GM08714 (cell line): Measurements from ENCODE around the gene C3orf22.
"Not testable (repeated sequence)": the region's sequence is repeated elsewhere in the genome, so short reads cannot be mapped to it uniquely, and the experiment has no call there.

Experiments used
- H3K4me3 ChIP-seq: fragments of 200-500 bp; sonication (Bioruptor generic); 2 replicates; pipeline ENCODE4 v1.5.1; 2014; ENCODE audit warnings: mild to moderate bottlenecking, low read length, inconsistent platforms
- ZNF274 ChIP-seq: IDR thresholded peaks from 2 replicates; pipeline ENCODE4 v1.6.1; 2012; ENCODE audit warnings: mild to moderate bottlenecking, low read depth, low read length

Gene C3orf22, protein sequence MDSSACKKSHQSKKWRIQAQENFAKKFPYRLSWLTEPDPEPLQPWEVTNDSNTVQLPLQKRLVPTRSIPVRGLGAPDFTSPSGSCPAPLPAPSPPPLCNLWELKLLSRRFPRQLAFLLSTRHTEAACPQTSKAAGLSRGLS

GRCh38 chr3:126558336-126559071, at the start of gene C3orf22:
Gene C3orf22, minus strand, starts transcription at chr3:126558932. Its CDS starts 5,542 bp downstream, at chr3:126553390.
- no peak for TF ChIP-seq ZNF274
- no peak within 1 kb of the TSS for H3K4me3 ChIP-seq

- H3K4me3 ChIP-seq: no peak overlapping the region
- no peak for TF ChIP-seq ZNF274
Observed at GRCh38 chr3:126607214-126607908, 48.6 kb upstream of the C3orf22 start.

GRCh38 chr3:126606001-126606400, 47.3 kb upstream of the C3orf22 start:
- H3K4me3 ChIP-seq: no peak overlapping the region
- no peak for TF ChIP-seq ZNF274

DNA sequence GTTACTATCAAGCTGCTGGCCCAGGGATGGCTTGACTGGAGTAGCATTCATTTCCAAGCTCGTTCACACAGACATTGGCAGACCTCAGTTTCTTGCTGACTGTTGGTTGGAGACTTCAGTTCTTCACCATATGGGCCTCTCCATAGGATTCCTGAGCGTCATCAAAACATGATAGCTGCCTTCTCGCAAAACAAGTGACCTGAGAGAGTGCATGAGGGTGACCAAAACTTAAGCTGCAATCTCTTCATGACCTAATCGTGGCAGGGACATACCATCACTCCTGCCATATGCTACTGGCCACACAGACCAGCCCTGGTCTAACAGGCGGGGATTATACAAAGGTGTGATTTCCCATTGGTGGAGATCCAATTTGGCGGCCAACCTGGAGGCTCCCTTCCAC, 46.0 kb upstream of the C3orf22 start:
- no peak overlapping the region for H3K4me3 ChIP-seq
- TF ChIP-seq ZNF274: no peak

DNA sequence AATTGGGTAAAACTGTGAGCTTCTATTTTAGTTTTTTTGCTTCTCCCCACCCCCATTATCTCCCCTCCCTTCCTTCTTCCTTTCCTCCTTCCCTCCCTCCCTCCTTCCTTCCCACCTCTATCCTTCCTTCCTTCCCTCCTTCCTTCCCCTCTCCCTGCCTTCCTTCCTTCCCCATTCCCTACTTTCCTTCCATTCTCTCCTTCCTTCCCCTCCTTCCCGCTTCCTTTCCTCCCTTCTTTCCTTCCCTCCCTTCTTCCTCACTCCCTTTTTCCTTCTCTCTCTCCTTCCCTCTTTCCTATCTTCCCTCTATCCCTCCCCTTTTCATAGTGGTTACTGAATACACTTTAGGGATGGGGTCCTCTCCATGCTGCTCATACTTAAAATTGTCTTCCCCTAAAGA, 40.4 kb upstream of the C3orf22 start:
- TF ChIP-seq ZNF274: no peak
- H3K4me3 ChIP-seq: no peak overlapping the region

GRCh38 chr3:126595479-126595878, 36.7 kb upstream of the C3orf22 start:
- H3K4me3 ChIP-seq: not testable (repeated sequence)

GRCh38 chr3:126591515-126591914, 32.8 kb upstream of the C3orf22 start:
- H3K4me3 ChIP-seq: not testable (repeated sequence)

DNA sequence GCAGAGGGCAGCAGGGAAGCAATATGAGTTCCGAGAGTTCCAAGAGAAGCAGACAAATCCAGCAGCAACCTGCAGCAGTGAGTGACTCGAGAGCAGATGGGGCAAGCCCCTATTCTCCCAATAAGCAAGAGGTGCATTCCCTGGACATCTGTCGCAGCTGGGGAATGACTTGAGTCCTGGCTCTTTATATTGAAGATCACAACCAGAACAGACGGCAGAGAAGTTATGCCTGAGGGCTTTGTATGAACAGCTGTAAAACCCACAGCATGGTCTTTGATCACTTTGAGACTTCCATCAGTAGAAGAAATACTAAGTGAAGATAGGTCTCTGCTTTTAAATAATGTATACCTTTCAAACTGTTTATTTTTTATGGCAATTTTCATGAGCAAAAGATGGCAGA, 23.6 kb upstream of the C3orf22 start:
- no peak overlapping the region for H3K4me3 ChIP-seq
- no peak for TF ChIP-seq ZNF274

DNA sequence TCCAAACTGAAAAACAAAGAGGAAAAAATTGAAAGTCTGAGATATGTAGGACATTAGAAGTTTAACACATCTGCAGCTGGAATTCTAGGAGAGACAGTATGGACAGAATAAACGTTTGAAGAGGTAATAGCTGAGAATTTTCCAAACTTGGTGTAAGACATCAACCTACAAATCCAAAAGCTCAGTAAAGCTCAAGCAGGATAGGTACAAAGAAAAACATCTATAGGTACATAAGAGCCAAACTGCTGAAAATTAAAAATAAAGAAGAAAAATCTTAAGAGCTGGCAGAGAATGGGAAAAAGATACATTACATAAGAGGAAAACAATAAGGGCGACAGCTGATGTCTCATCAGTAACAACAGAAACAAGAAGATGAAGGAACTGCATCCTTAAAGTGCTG, 22.8 kb upstream of the C3orf22 start:
- no peak overlapping the region for H3K4me3 ChIP-seq
- TF ChIP-seq ZNF274: no peak

DNA sequence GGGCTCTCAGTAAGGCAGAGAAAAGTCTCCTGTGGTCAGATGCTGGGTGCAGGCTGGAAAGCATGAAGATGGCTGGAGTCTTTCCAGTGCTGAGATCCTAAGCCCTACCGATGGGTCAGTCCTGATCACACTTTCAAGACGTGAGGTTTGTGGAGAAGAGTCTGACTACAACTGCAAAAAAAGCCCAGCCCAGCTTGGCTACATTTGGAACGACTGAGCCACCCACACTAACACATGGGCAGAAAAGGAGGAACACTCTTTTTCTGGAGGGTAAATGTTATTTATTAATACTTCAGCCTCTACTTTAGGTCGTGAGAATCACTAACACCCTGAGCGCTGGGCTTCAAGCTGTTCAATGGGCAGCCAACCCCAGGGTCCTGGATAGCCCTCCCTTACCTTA, 22.0 kb upstream of the C3orf22 start:
- no peak overlapping the region for H3K4me3 ChIP-seq
- no peak for TF ChIP-seq ZNF274

GRCh38 chr3:126578702-126579101, 20.0 kb upstream of the C3orf22 start:
- no peak for TF ChIP-seq ZNF274
- H3K4me3 ChIP-seq: no peak overlapping the region

DNA sequence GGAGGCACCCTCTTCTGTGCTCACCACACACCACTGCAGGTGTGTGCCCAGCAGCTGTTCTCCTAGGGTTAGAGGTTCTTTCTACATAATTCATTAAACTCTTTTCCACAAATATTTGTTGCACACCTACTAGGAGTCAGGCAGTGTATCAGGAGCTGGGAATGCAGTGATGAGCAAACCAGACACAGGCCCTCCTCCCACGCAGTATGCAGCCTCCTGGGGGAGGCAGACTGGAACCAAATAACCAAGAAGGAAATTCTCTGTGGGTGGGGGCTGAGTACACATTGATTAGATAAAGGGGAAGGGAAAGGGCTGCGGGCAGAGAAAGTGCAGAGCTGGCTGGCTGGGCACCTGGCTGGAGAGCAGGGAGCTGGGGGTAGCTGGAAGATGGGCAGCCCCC, 18.5 kb upstream of the C3orf22 start:
- no peak overlapping the region for H3K4me3 ChIP-seq
- no peak for TF ChIP-seq ZNF274

DNA sequence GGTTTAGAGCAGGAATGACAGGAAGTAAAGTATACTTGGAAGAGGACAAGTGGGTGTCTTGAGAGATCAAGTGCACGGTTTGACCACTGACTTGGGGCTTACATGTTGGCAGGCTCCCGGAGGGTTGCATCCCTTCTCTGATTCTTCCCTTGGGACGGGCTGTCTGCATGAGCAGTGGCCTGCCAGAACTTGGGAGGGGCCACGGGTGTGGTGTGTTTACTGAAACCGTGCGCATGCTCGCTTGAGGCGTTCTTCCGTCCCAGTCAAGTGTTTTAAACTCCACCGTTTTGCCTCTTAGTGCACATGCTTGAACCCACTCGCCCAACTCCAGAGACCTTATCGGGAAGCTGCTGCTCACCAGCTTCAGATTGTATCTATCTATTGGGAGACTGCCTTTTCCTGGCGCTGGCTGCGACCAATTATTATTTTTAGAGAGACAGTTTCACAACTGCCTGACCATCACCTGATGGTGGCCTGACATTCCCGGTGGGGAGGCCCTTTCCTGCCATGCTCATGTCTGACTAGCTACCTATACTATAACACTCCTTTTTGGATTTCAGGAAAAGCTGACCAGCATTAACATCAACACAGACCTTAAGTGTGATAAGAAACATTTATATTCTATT, 14.9 kb upstream of the C3orf22 start:
- no peak overlapping the region for H3K4me3 ChIP-seq
- TF ChIP-seq ZNF274: no peak

DNA sequence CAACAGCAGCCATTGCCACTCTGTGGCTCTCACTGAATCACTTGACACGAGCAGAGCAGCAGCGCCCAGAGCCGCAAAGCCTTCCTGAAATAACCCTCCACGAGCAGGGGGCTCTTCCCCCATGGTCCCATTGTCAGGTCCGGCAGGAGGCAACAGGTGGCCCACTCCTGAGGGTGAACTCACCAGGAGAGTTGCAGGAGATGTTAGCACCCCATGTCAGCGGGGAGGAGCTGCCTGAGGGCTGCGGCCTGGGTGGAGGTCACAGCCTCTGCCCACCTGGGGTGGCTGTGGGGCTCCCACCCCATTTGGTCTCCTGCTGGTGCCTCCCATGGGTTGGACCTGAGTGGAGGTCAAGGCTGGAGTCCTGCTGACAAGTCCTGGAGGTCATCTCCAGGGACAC, 12.3 kb upstream of the C3orf22 start:
- no peak overlapping the region for H3K4me3 ChIP-seq

GRCh38 chr3:126570103-126570541, 11.4 kb upstream of the C3orf22 start:
- TF ChIP-seq ZNF274: no peak
- H3K4me3 ChIP-seq: no peak overlapping the region

More for the DNA sequence above, 12.3 kb upstream of the C3orf22 start:
- no peak for TF ChIP-seq ZNF274
